Measurements from ENCODE around the gene PIGQ.
A peak's percentile ranks its signal among the peaks of the same experiment; 100 is the strongest.

PIGQ gene

DNA sequence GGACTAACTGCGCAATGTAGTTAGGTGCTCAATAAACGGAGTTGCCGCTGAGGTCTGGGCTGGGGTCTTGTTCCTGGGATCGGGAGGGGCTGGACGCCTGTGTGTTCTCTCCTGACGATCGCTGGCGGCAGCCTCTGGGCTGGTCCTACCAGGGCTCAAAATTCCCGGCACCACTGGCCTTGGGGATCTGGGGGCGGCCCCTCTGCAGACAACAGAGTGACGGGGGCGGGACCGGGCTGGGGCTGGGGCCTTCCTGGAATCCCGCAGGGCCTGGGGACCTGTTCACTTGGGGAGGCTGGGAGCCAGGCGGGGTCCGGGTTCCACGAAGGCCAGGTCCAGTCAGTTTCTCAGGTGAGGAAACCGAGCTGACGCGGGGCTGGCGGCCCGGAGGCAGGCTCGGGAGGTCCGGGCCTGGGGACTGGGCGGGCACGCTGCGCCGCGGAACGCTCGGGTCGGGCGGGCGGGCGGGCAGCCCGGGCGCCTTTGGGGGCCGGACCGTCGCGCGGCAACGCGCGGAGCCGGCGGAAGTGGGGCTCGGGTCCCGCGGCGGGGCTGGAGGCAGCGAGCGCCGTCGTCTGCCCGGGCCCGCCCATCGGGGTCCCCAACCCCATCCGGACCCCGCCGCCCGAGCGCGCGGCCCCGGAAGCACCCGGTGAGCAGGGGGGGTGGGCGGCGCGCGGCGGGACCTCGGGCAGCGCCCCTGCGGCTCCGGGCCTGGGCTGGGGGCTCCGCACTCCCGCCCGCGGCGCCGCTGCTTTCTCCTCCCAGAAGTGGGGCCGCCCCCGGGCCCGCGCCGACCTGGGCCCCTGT lies at the start of gene PIGQ:
Gene PIGQ, plus strand, starts transcription at position 524 of the 810 bp plus-strand sequence. CDS start 4,107 bp downstream, outside the sequence.
- Histone ChIP-seq H3K4me1 (ENCODE audit: control insufficient read depth, insufficient read depth, low read length) (peaks cover 57% of the 10 kb centered on the region), H3K9ac (ENCODE audit: low read length in 2 of 2) (peak within 1 kb of the TSS; percentile 81 to 84), H3K27me3 (ENCODE audit: control insufficient read depth in 1 of 2, insufficient read depth in 2 of 2, low read length in 2 of 2) (no peaks in the 10 kb centered on the region), H3K27ac (ENCODE audit: low read length) (peak within 1 kb of the TSS; percentile 73), H3K36me3 (ENCODE audit: control insufficient read depth in 2 of 2, insufficient read depth in 2 of 2, low read length in 2 of 2) (no peaks in the 10 kb centered on the region), H3K4me3 (ENCODE audit: low read length in 2 of 2) (peak within 1 kb of the TSS; percentile 70 to 82), H3K9me3 (ENCODE audit: control insufficient read depth in 2 of 2, low read length in 2 of 2) (no peaks in the 10 kb centered on the region)

DNA sequence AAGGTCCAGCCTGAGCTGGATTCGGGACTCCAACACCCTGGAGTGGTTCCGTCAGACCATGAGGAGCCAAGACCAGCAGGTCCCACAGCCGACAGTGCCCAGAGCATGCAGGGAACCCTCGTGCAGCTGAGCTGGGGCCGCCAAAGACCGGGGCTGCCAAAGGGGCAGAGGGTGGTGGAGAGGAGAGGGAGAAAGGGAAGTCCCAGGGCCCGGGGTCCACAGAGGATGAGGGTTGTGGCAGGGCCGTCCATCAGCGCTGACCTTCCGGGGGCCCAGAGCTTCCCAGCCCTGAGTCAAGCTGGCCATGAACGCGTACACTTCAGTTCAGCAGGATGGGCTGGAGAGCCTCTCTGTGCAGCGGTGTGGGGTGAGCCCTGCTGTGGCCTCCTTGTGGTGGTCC lies 48.9 kb upstream of the PIGQ start:
- Histone ChIP-seq H3K27me3 (ENCODE audit: control insufficient read depth in 1 of 2, insufficient read depth in 2 of 2, low read length in 2 of 2) (no peaks in the 10 kb centered on the region), H3K9ac (ENCODE audit: low read length in 2 of 2) (no peak overlapping the region), H3K9me3 (ENCODE audit: control insufficient read depth in 2 of 2, low read length in 2 of 2) (no peaks in the 10 kb centered on the region), H3K27ac (ENCODE audit: low read length) (no peak overlapping the region), H3K4me1 (ENCODE audit: control insufficient read depth, insufficient read depth, low read length) (peaks cover 9% of the 10 kb centered on the region), H3K36me3 (ENCODE audit: control insufficient read depth in 2 of 2, insufficient read depth in 2 of 2, low read length in 2 of 2) (peaks cover 17 to 20% of the 10 kb centered on the region in 2 donors), H3K4me3 (ENCODE audit: low read length in 2 of 2) (no peak overlapping the region)

DNA sequence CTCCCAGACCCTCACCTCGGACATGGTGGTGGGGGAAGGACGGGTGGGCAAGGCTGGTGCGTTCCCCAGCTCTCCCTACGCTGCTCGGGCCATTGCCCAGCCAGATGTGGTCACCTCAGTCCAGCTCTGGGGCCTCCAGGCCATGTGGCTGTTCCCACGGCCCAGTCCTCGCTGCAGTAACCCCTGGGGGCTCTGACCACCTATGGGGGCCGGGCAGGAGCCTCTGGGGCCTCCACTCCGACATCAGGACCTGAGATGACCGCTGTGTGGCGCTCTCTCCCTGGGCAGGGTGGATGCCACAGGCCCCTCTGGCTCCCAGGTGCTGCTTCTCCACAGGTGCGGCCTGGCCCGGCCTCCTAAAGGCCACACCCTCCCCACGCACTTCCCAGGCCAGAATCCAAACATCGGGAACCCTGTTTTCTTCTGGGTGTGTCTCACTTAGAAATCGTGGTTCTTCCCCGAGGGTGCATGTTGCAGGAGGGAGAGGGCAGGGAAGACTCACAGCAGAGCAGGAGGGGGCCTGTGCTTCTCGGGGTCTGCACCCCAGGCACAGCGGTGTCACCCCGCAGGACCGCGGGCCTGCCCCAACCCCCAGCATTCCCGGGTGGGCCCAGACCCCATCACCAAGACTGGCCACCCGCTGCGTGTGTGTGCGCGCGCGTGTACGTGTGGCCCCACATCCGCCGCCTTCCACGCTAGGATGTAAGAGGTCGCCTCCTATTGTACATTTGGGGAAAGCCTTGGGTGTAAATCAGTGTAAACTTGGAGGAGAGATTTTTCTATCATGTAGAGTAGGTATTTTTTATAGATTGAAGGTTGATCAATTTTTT lies 48.2 kb upstream of the PIGQ start:
- H3K27ac ChIP-seq (ENCODE audit: low read length): no peak overlapping the region
- H3K36me3 ChIP-seq (ENCODE audit: control insufficient read depth in 2 of 2, insufficient read depth in 2 of 2, low read length in 2 of 2): peaks cover 16 to 17% of the 10 kb centered on the region in 2 donors
- no peaks in the 10 kb centered on the region for H3K27me3 ChIP-seq (ENCODE audit: control insufficient read depth in 1 of 2, insufficient read depth in 2 of 2, low read length in 2 of 2)

DNA sequence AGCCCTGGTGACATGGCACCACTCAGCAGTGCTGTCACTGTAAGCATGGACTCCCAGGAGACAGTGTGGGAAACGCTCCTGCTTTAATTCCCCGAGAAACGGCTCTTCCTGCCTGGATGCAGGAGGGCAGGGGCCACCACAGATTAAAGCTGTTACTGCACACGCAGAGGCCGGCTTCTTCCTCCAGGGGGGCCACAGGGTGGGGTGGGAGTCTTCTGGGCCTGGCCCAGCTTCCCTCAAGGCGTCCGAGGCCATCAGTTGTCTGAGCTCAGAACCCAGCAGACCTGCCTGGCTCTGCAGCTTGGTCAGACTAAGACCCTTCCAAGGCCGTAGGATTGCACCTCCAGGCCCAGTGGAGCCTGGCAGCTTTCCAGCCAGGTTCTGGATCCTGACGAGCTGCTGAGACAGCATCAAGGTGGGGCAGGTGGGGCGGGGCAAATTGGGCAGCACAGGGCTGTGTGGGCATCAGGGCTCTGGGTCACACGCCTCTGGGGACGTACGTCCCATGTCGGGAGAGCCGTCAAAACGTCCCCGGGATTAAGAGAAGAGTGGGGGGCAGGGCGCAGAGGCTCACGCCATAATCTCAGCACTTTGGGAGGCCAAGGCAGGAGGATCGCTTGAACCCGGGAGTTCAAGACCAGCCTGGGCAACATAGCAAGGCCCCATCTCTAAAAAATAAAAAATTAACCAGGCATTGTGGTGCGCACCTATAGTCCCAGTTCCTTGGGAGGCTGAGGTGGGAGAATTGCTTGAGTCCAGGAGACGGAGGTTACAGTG lies 47.3 kb upstream of the PIGQ start:
- Histone ChIP-seq H3K4me1 (ENCODE audit: control insufficient read depth, insufficient read depth, low read length) (peaks cover 21% of the 10 kb centered on the region), H3K36me3 (ENCODE audit: control insufficient read depth in 2 of 2, insufficient read depth in 2 of 2, low read length in 2 of 2) (peaks cover 14 to 17% of the 10 kb centered on the region in 2 donors), H3K4me3 (ENCODE audit: low read length in 2 of 2) (no peak overlapping the region), H3K27ac (ENCODE audit: low read length) (no peak overlapping the region), H3K9me3 (ENCODE audit: control insufficient read depth in 2 of 2, low read length in 2 of 2) (no peaks in the 10 kb centered on the region), H3K27me3 (ENCODE audit: control insufficient read depth in 1 of 2, insufficient read depth in 2 of 2, low read length in 2 of 2) (no peaks in the 10 kb centered on the region), H3K9ac (ENCODE audit: low read length in 2 of 2) (no peak overlapping the region)

More for the DNA sequence above, 48.2 kb upstream of the PIGQ start:
- peaks cover 17% of the 10 kb centered on the region for H3K4me1 ChIP-seq (ENCODE audit: control insufficient read depth, insufficient read depth, low read length)
- H3K4me3 ChIP-seq (ENCODE audit: low read length in 2 of 2): no peak overlapping the region
- H3K9me3 ChIP-seq (ENCODE audit: control insufficient read depth in 2 of 2, low read length in 2 of 2): no peaks in the 10 kb centered on the region
- no peak overlapping the region for H3K9ac ChIP-seq (ENCODE audit: low read length in 2 of 2)

DNA sequence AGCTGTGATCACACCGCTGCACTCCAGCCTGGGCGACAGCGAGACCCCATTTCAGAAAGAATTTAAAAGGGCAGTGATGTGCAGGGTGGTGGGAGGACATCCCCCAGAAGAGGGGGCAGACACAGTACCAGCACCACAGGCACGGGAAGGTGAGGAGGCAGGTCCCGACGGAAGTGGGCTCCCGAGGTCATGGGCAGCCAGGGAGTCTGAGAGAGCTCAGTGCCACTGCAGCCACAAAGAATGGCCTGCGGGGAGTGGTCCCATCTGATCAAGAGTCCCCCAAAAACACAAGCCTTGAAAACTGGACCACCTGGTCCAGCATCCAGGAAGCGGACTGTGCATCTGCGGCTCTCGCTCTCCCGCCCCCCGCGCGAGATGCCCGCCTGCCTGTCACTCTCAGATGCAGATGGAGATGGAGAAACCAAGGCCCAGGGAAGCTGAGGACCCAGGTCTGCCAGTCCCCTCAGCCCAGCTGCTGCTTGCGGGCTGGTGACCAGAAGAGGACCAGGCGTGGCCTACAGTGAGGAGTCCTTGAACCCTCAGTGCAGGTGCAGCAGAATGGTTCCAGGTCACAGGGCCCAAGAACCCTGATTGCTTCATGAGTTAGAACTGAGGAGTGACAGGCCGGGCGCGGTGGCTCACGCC lies 46.5 kb upstream of the PIGQ start:
- H3K36me3 ChIP-seq (ENCODE audit: control insufficient read depth in 2 of 2, insufficient read depth in 2 of 2, low read length in 2 of 2): peaks cover 14 to 17% of the 10 kb centered on the region in 2 donors
- no peak overlapping the region for H3K4me3 ChIP-seq (ENCODE audit: low read length in 2 of 2)
- H3K4me1 ChIP-seq (ENCODE audit: control insufficient read depth, insufficient read depth, low read length): peaks cover 21% of the 10 kb centered on the region
- H3K27me3 ChIP-seq (ENCODE audit: control insufficient read depth in 1 of 2, insufficient read depth in 2 of 2, low read length in 2 of 2): no peaks in the 10 kb centered on the region
- no peak overlapping the region for H3K27ac ChIP-seq (ENCODE audit: low read length)
- no peak overlapping the region for H3K9ac ChIP-seq (ENCODE audit: low read length in 2 of 2)
- no peaks in the 10 kb centered on the region for H3K9me3 ChIP-seq (ENCODE audit: control insufficient read depth in 2 of 2, low read length in 2 of 2)

DNA sequence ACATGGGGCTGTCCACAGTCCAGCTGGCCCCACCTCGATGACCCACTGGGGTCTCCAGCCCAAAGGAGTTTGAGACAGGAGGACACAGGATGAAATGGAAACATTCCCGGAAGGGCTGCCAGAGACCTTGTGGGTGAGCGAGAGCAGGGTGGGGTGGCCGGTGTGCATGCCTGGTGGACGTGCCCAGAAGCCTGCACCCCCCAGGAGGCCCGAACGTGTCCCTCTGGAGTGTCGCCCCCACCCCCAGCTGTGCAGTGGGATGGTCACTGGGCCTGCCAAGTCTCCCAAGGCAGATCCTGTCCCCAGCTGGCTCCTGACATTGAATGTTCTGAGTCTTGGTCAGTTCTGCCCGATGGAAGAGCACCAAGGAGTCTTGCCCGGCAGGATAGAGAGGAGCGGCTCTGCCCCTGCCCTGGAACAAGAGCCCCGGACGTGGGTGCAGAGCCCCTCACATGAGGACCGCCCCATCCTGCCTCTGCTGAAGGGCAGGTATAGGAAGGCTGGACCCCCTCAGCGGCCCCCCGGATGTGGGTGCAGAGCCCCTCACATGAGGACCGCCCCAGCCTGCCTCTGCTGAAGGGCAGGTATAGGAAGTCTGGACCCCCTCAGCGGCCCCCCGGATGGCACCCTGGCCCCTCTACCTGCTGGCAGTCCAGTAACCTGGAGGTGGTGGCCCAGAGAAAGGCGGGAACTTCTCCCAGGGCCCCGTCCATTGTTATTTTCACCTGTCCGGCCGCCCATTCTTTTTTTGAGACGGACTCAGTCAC lies 45.3 kb upstream of the PIGQ start:
- no peaks in the 10 kb centered on the region for H3K27me3 ChIP-seq (ENCODE audit: control insufficient read depth in 1 of 2, insufficient read depth in 2 of 2, low read length in 2 of 2)
- no peak overlapping the region for H3K9ac ChIP-seq (ENCODE audit: low read length in 2 of 2)
- no peak overlapping the region for H3K4me3 ChIP-seq (ENCODE audit: low read length in 2 of 2)
- no peak overlapping the region for H3K27ac ChIP-seq (ENCODE audit: low read length)
- peaks cover 8 to 16% of the 10 kb centered on the region in 2 donors for H3K36me3 ChIP-seq (ENCODE audit: control insufficient read depth in 2 of 2, insufficient read depth in 2 of 2, low read length in 2 of 2)
- no peaks in the 10 kb centered on the region for H3K9me3 ChIP-seq (ENCODE audit: control insufficient read depth in 2 of 2, low read length in 2 of 2)
- peaks cover 33% of the 10 kb centered on the region for H3K4me1 ChIP-seq (ENCODE audit: control insufficient read depth, insufficient read depth, low read length)

DNA sequence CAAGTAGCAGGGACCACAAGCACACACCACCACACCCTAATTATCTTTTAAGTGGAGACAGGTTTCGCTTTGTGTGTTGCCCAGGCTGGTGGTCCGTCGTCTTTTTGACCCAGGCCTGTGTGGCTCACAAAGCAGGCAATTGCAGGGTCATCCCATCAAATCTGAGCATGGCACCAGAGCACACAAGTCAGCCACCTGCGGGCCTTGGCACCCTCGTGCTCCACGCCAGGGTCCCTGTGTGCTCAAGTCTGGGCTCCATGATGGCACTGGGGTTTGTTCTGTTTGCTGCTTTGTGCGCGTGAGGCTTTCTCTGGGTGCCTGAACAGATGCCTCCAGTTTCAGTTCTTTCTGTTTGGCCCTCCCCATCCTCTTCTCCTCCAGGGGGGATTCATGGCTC lies 44.6 kb upstream of the PIGQ start:
- Histone ChIP-seq H3K36me3 (ENCODE audit: control insufficient read depth in 2 of 2, insufficient read depth in 2 of 2, low read length in 2 of 2) (peaks cover 6 to 9% of the 10 kb centered on the region in 2 donors), H3K4me3 (ENCODE audit: low read length in 2 of 2) (peak overlapping the region in 1 of 2 donors; percentile 85), H3K27me3 (ENCODE audit: control insufficient read depth in 1 of 2, insufficient read depth in 2 of 2, low read length in 2 of 2) (no peaks in the 10 kb centered on the region), H3K27ac (ENCODE audit: low read length) (no peak overlapping the region), H3K4me1 (ENCODE audit: control insufficient read depth, insufficient read depth, low read length) (peaks cover 40% of the 10 kb centered on the region), H3K9me3 (ENCODE audit: control insufficient read depth in 2 of 2, low read length in 2 of 2) (no peaks in the 10 kb centered on the region), H3K9ac (ENCODE audit: low read length in 2 of 2) (no peak overlapping the region)

DNA sequence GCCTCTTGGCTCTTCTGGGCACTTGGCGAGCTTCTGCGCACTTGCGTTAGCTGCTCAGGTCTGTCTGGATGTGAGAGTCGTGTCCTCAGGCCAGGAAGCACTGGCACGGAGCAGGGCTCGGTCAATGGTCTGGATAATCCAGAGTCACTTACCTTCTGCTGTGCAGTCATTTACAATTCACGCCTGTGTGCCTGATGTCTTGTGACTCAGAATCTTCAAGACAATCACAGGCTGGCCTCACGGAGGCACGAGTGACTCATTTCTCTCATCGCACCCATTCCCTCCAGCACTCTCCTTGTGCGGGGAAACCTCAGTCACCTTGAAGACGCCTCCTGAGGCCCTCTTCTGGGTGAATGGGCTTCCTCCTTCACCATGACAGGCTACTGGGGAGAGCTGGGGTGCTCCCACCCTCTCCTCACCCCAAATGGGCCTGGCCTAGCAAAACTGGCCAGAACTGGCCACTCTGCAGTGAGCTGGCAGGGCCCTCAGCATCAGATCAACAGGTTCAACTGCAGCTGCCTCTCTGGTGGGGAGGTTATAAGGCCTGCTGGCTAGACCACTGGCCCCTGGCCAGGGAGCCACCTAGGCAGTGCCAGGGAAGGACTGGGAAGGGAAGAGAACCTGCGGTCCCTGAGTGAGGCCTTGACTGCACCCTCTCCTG lies 44.1 kb upstream of the PIGQ start:
- H3K9me3 ChIP-seq (ENCODE audit: control insufficient read depth in 2 of 2, low read length in 2 of 2): no peaks in the 10 kb centered on the region
- H3K27ac ChIP-seq (ENCODE audit: low read length): peak overlapping the region; percentile 89
- H3K4me3 ChIP-seq (ENCODE audit: low read length in 2 of 2): peak overlapping the region in 1 of 2 donors; percentile 85
- H3K4me1 ChIP-seq (ENCODE audit: control insufficient read depth, insufficient read depth, low read length): peaks cover 41% of the 10 kb centered on the region
- H3K36me3 ChIP-seq (ENCODE audit: control insufficient read depth in 2 of 2, insufficient read depth in 2 of 2, low read length in 2 of 2): peaks cover 1 to 4% of the 10 kb centered on the region in 2 donors
- H3K9ac ChIP-seq (ENCODE audit: low read length in 2 of 2): peak overlapping the region; percentile 73 to 87
- no peaks in the 10 kb centered on the region for H3K27me3 ChIP-seq (ENCODE audit: control insufficient read depth in 1 of 2, insufficient read depth in 2 of 2, low read length in 2 of 2)

DNA sequence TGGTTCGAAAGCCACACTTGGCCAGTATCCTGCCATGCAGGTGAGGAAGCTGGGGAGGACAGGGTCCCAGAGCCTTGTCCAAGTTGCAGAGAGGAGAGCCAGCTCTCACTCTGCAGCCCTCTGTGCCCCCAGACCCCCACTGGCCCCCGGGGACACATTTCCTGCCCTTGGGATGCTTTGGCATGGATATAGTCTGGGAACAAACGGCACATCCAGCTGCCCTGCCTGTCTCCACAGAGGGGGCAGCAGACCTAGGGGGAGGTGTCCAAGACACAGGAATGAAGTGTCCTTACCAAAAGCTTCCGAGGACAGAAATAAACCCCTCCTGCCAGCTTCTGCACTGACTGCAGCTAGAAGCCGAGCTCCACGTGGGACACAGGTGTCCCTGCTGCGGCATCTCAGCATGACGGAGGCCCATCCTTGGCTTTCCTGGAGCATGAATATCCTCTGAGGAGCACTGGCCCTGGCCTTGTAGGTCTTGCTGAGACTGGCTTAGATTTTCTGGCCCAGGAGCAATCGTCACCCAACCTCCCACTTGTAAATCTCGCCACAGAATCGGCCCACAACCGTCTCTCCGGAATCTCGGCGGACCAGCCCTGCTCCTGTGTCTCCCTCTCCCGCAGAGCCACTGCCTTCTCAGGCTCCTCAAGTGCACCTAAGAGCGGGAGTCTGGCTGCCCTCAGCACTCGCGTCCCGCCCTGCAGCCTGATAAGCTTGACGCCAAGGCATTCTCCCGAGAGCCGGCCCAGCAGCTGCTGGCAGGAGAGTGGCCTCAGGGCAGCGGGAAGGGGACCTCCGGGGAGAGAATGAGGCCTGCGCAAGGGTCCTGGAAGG lies 43.4 kb upstream of the PIGQ start:
- peaks cover 41% of the 10 kb centered on the region for H3K4me1 ChIP-seq (ENCODE audit: control insufficient read depth, insufficient read depth, low read length)
- H3K4me3 ChIP-seq (ENCODE audit: low read length in 2 of 2): peak overlapping the region; percentile 55 to 85
- H3K9ac ChIP-seq (ENCODE audit: low read length in 2 of 2): peak overlapping the region; percentile 73 to 87
- H3K9me3 ChIP-seq (ENCODE audit: control insufficient read depth in 2 of 2, low read length in 2 of 2): no peaks in the 10 kb centered on the region
- no peaks in the 10 kb centered on the region for H3K36me3 ChIP-seq (ENCODE audit: control insufficient read depth in 2 of 2, insufficient read depth in 2 of 2, low read length in 2 of 2)
- H3K27ac ChIP-seq (ENCODE audit: low read length): peak overlapping the region; percentile 89
- no peaks in the 10 kb centered on the region for H3K27me3 ChIP-seq (ENCODE audit: control insufficient read depth in 1 of 2, insufficient read depth in 2 of 2, low read length in 2 of 2)

Measured in stomach smooth muscle (tissue), 2 donors.